ENCODE results near the gene BGLAP. TPM values are rescaled to one million over a fixed set of nuclear protein-coding genes. Genes with fewer than 3 reads are reported as not detected.
A peak's percentile ranks its signal among the peaks of the same experiment; 100 is the strongest.

The BGLAP gene
- total RNA-seq, 1 donor from 2014 or later = not detected

DNA sequence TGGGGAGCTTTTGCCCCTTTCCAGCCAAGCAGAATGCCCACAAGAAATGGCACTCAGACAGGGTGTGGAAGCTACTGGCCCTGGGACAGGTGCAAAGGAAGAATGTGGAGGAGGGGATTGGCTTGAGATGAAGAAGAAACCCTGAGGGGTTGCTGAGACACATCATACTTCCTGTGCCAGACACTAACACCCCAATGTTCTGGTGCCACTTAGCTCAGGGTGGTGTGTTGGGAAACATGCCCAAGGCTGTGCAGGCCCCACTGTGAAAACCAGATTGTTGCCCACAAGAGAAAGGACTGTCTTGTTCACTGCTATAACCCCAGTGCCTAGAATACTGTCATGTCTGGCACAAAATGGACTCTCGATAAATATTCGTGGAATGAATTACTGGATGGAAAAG is 15.7 kb downstream of the BGLAP start:
- Mint-ChIP-seq H3K4me3 (ENCODE audit: unreplicated experiment) (no peak overlapping the region), H3K27me3 (ENCODE audit: low read depth) (no peaks in the 10 kb centered on the region), H3K27ac (ENCODE audit: unreplicated experiment) (no peak overlapping the region), H3K9me3 (ENCODE audit: low read depth) (no peaks in the 10 kb centered on the region), H3K36me3 (ENCODE audit: low read depth) (peaks cover 51% of the 10 kb centered on the region), H3K4me1 (ENCODE audit: low read depth) (peaks cover 3% of the 10 kb centered on the region)
- peak; percentile 6 for DNase-seq (ENCODE audit: low spot score)
- TF ChIP-seq, protein P1, sequence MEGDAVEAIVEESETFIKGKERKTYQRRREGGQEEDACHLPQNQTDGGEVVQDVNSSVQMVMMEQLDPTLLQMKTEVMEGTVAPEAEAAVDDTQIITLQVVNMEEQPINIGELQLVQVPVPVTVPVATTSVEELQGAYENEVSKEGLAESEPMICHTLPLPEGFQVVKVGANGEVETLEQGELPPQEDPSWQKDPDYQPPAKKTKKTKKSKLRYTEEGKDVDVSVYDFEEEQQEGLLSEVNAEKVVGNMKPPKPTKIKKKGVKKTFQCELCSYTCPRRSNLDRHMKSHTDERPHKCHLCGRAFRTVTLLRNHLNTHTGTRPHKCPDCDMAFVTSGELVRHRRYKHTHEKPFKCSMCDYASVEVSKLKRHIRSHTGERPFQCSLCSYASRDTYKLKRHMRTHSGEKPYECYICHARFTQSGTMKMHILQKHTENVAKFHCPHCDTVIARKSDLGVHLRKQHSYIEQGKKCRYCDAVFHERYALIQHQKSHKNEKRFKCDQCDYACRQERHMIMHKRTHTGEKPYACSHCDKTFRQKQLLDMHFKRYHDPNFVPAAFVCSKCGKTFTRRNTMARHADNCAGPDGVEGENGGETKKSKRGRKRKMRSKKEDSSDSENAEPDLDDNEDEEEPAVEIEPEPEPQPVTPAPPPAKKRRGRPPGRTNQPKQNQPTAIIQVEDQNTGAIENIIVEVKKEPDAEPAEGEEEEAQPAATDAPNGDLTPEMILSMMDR (IDR thresholded peaks at IDR 0.05) = no peak

DNA sequence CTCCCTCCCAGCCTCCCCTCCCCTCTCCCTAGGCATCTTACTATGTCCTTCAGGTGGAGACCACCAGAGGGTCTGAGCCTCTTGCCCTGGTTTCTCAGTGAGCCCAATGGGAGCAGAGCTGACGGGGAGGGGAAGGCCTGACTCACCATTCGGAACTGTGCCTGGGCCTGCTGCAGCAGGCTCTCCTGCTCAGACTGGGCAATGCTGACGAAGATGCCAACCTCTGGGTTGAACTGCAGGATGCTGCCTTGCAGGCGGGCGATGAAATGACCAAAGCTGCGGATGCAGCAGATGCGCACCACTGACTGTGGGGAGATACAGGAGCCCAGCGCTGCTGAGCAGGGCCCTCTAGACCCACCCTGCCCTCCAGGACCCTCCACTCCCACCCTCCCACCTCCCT is 16.9 kb downstream of the BGLAP start:
- no peaks in the 10 kb centered on the region for H3K9me3 Mint-ChIP-seq (ENCODE audit: low read depth)
- no peaks in the 10 kb centered on the region for H3K27me3 Mint-ChIP-seq (ENCODE audit: low read depth)
- TF ChIP-seq, protein P1 (IDR thresholded peaks at IDR 0.05) = no peak
- peaks cover 14% of the 10 kb centered on the region for H3K4me1 Mint-ChIP-seq (ENCODE audit: low read depth)
- no peak overlapping the region for H3K27ac Mint-ChIP-seq (ENCODE audit: unreplicated experiment)
- DNase-seq (ENCODE audit: low spot score) = peak; percentile 52
- H3K4me3 Mint-ChIP-seq (ENCODE audit: unreplicated experiment) = no peak overlapping the region
- H3K36me3 Mint-ChIP-seq (ENCODE audit: low read depth) = peaks cover 50% of the 10 kb centered on the region

DNA sequence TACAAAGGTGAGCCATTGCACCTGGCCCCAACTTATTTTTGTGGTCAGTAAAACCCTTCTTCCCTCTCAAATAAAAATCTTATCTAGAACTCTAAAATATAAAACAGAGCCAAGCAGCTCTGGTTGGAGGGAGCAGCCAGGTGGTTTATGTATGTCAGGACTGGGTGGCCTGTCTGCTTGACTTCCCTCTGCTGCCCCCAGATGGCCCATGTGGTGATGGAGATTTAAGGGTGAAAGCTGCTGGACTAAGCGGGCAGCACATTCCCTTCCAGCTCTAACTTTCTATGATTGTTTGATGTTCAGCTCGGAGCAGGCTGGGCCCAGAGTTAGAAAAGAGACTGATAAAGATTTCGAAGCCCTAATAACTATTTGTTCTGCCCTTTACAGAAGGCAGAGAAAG is 17.8 kb downstream of the BGLAP start:
- Mint-ChIP-seq H3K9me3 (ENCODE audit: low read depth) (no peaks in the 10 kb centered on the region), H3K27me3 (ENCODE audit: low read depth) (no peaks in the 10 kb centered on the region), H3K4me1 (ENCODE audit: low read depth) (peaks cover 14% of the 10 kb centered on the region), H3K27ac (ENCODE audit: unreplicated experiment) (no peak overlapping the region), H3K4me3 (ENCODE audit: unreplicated experiment) (no peak overlapping the region), H3K36me3 (ENCODE audit: low read depth) (peaks cover 50% of the 10 kb centered on the region)
- DNase-seq (ENCODE audit: low spot score) = peak; percentile 35
- TF ChIP-seq, protein P1 (IDR thresholded peaks at IDR 0.05) = peak; percentile 52

DNA sequence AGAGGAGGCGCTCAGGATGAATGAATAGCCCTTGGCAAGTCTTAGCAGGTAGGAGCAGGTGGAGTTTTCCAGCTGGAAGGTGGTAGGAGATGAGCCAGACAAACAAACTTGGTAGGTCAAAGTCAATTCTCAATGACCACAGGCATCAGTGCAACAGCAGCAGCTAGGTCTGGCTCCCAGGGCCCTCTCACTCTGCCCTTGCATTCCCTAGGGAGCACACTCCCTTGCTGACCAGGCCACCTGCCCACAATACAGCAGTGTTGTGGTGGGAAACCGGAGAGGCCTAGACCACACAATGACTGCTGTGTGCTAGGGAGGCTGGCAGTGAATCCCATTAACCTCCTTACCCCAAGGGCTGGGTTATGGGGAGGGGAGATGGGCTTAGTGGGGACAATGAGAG is 18.9 kb downstream of the BGLAP start:
- Mint-ChIP-seq H3K4me3 (ENCODE audit: unreplicated experiment) (no peak overlapping the region), H3K27me3 (ENCODE audit: low read depth) (no peaks in the 10 kb centered on the region), H3K9me3 (ENCODE audit: low read depth) (no peaks in the 10 kb centered on the region), H3K4me1 (ENCODE audit: low read depth) (peaks cover 14% of the 10 kb centered on the region), H3K36me3 (ENCODE audit: low read depth) (peaks cover 55% of the 10 kb centered on the region), H3K27ac (ENCODE audit: unreplicated experiment) (peak overlapping the region; percentile 45)
- peak; percentile 34 for DNase-seq (ENCODE audit: low spot score)
- TF ChIP-seq, protein P1 (IDR thresholded peaks at IDR 0.05) = no peak

DNA sequence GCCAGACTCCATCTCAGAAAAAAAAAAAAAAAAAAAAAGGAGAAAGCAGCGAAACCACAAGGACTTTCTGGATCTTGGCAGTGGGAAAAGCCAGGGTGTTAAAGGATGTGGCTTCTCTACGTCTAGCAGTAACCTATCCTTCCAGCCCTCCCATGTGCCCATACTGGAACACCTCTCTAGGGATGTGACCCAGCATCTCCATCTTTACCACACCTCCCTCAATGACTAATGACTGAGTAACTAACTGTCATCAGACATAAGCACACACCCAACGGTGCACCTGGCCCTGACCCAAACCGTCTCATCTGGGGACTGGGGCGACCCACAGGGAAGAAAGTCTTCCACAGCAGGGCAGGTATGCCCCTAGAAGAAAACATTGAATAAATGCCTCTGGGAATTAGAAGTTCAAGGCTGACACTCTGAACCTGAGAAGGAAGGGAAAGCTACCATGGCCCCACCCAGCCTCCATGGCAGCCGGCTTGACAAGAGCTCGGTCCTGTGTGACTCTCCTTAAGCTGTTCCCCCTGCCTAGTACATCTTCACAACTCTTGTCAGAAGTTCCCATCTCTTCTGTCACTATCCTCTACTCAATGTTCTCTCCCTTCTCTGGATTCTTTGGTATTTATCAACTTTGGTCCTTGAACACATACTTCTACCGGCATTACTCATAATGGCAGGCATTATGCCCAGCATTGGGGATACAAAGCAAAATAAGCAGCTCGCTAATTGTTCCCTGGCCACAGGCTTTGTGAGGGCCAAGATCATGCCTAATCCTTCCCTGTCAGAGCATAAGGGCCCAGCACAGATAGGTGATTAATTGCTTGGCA is 20.7 kb downstream of the BGLAP start:
- H3K36me3 Mint-ChIP-seq (ENCODE audit: low read depth) = peaks cover 64% of the 10 kb centered on the region
- no peaks in the 10 kb centered on the region for H3K27me3 Mint-ChIP-seq (ENCODE audit: low read depth)
- TF ChIP-seq, protein P1 (IDR thresholded peaks at IDR 0.05) = no peak
- no peaks in the 10 kb centered on the region for H3K9me3 Mint-ChIP-seq (ENCODE audit: low read depth)
- peak overlapping the region; percentile 58 for H3K27ac Mint-ChIP-seq (ENCODE audit: unreplicated experiment)
- no peak overlapping the region for H3K4me3 Mint-ChIP-seq (ENCODE audit: unreplicated experiment)
- DNase-seq (ENCODE audit: low spot score) = peak; percentile 27
- peaks cover 14% of the 10 kb centered on the region for H3K4me1 Mint-ChIP-seq (ENCODE audit: low read depth)

Measured in chondrocyte (in vitro differentiated cells).